ENCODE results near the gene FAM234A.

The FAM234A gene, protein sequence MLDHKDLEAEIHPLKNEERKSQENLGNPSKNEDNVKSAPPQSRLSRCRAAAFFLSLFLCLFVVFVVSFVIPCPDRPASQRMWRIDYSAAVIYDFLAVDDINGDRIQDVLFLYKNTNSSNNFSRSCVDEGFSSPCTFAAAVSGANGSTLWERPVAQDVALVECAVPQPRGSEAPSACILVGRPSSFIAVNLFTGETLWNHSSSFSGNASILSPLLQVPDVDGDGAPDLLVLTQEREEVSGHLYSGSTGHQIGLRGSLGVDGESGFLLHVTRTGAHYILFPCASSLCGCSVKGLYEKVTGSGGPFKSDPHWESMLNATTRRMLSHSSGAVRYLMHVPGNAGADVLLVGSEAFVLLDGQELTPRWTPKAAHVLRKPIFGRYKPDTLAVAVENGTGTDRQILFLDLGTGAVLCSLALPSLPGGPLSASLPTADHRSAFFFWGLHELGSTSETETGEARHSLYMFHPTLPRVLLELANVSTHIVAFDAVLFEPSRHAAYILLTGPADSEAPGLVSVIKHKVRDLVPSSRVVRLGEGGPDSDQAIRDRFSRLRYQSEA

DNA sequence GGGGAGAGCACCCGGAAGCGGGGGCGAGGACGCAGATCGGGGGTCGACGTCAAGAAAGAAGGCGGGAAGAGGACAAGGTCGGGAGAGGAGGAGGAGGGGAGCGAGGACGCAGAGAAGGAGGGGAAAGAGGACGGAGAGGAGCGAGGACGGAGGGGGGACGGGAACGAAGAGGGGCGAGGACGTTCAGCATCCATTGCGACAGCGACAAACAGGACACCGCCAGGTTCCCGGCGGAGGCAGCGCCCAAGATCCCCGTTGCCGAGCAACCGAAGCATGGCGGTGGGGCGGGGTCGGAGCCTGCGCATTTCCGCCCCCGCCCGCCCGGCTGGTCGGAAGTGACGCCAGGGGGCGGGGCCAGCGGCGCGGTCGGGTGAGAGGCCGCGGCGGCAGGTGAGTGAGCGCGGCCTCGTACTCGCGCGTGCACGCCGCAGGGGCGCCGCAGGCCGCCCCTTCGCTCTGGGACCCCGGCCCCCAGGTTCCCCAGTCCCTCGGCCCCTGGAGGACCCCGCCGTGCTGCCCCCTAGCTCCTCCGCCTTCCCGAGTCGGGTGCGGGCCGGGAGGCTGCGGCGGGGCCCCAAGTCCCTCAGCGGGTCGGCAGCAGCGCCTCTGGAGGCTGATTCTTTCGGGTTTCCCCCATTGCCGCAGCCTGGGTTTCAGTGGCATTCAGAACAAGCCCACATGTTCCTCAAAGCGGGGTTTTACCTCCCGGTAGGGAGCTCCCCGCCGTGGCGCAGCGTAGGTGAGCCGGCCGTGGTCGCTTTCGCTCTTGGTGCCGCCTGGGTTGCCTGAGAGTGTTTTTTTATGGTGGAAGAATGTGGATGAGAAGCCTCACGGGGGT, at the start of gene FAM234A:
FAM234A (plus strand) TSS at position 354 of the 838 bp plus-strand sequence. CDS start 19,593 bp downstream, outside the sequence.
- Histone ChIP-seq H3K27me3 (ENCODE audit: control insufficient read depth in 1 of 2, insufficient read depth in 2 of 2, low read length in 2 of 2) (no peaks in the 10 kb centered on the region), H3K36me3 (ENCODE audit: control insufficient read depth in 2 of 2, insufficient read depth in 2 of 2, low read length in 2 of 2) (no peaks in the 10 kb centered on the region), H3K9ac (ENCODE audit: low read length in 2 of 2) (peak within 1 kb of the TSS; percentile 95 to 96), H3K9me3 (ENCODE audit: control insufficient read depth in 2 of 2, low read length in 2 of 2) (no peaks in the 10 kb centered on the region), H3K4me1 (ENCODE audit: control insufficient read depth, insufficient read depth, low read length) (peaks cover 9% of the 10 kb centered on the region), H3K27ac (ENCODE audit: low read length) (peak within 1 kb of the TSS; percentile 97), H3K4me3 (ENCODE audit: low read length in 2 of 2) (peak within 1 kb of the TSS; percentile 89 to 92)

DNA sequence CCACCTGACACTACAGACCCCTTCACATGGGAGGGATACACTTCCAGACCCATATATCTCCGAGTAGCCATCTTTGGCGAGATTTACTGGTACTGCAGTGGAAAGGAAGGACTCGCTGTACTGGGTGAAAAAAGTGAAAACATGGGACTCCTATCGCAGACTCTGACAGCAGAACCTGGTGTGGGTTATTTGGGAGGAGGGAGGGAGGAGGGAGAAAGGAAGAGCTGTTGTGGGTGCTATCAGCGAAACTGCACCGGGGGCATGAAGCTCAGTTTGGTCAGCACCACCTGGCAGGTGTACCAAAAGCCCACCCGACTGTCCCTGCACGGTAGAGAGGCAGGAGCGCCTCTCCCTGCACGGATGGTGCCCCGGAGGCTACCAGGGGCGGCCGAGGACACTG, 49.4 kb upstream of the FAM234A start:
- peaks cover 15 to 25% of the 10 kb centered on the region in 2 donors for H3K36me3 ChIP-seq (ENCODE audit: control insufficient read depth in 2 of 2, insufficient read depth in 2 of 2, low read length in 2 of 2)
- H3K9me3 ChIP-seq (ENCODE audit: control insufficient read depth in 2 of 2, low read length in 2 of 2), result no peaks in the 10 kb centered on the region
- H3K4me1 ChIP-seq (ENCODE audit: control insufficient read depth, insufficient read depth, low read length), result peaks cover 16% of the 10 kb centered on the region
- peaks cover 0 to 9% of the 10 kb centered on the region in 2 donors for H3K27me3 ChIP-seq (ENCODE audit: control insufficient read depth in 1 of 2, insufficient read depth in 2 of 2, low read length in 2 of 2)
- no peak overlapping the region for H3K4me3 ChIP-seq (ENCODE audit: low read length in 2 of 2)
- no peak overlapping the region for H3K27ac ChIP-seq (ENCODE audit: low read length)
- H3K9ac ChIP-seq (ENCODE audit: low read length in 2 of 2), result no peak overlapping the region

DNA sequence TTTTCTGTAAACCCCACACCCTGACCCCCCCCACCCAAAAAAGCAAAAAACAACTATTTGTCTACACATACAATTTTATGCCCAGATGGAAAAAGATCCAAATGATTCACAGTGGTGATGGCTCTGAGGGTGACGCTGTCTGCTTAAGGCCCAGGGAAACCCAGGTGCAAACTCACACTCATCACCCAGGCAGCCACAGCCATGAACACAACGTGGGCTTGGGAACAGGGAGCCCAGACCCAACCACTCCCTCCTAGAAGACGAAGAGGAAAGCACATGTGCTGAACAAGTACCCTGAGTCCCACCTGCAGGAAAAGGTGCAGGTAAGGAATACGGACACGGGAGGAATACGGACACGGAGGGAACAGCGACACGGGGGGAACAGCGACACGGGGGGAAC, 48.9 kb upstream of the FAM234A start:
- H3K4me3 ChIP-seq (ENCODE audit: low read length in 2 of 2), result no peak overlapping the region
- peaks cover 0 to 5% of the 10 kb centered on the region in 2 donors for H3K27me3 ChIP-seq (ENCODE audit: control insufficient read depth in 1 of 2, insufficient read depth in 2 of 2, low read length in 2 of 2)
- peaks cover 13% of the 10 kb centered on the region for H3K4me1 ChIP-seq (ENCODE audit: control insufficient read depth, insufficient read depth, low read length)
- H3K9me3 ChIP-seq (ENCODE audit: control insufficient read depth in 2 of 2, low read length in 2 of 2), result no peaks in the 10 kb centered on the region
- H3K27ac ChIP-seq (ENCODE audit: low read length), result no peak overlapping the region
- H3K36me3 ChIP-seq (ENCODE audit: control insufficient read depth in 2 of 2, insufficient read depth in 2 of 2, low read length in 2 of 2), result peaks cover 20 to 28% of the 10 kb centered on the region in 2 donors
- no peak overlapping the region for H3K9ac ChIP-seq (ENCODE audit: low read length in 2 of 2)

DNA sequence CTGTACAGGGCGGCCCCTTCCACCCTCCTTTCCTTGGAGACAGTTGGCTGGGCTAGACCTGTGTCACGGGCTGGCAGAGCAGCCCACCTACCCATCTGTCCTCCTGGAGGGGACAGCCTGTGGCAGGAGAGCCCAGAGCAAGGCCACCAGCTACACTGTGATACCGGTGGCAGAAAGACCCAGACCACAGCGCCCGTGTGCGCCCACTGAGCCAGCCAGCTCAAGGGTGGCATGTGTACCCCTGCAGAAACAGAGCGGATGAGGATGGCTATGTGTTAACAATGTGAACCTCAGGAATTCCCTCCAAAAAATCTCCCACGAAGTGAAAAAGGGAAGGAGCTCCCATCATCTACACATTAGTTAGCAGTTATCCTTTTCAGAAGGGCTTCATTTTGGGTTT, 47.3 kb upstream of the FAM234A start:
- no peaks in the 10 kb centered on the region for H3K4me1 ChIP-seq (ENCODE audit: control insufficient read depth, insufficient read depth, low read length)
- no peak overlapping the region for H3K9ac ChIP-seq (ENCODE audit: low read length in 2 of 2)
- no peaks in the 10 kb centered on the region for H3K9me3 ChIP-seq (ENCODE audit: control insufficient read depth in 2 of 2, low read length in 2 of 2)
- no peak overlapping the region for H3K27ac ChIP-seq (ENCODE audit: low read length)
- H3K36me3 ChIP-seq (ENCODE audit: control insufficient read depth in 2 of 2, insufficient read depth in 2 of 2, low read length in 2 of 2), result peaks cover 33 to 43% of the 10 kb centered on the region in 2 donors
- H3K4me3 ChIP-seq (ENCODE audit: low read length in 2 of 2), result no peak overlapping the region
- no peaks in the 10 kb centered on the region for H3K27me3 ChIP-seq (ENCODE audit: control insufficient read depth in 1 of 2, insufficient read depth in 2 of 2, low read length in 2 of 2)

DNA sequence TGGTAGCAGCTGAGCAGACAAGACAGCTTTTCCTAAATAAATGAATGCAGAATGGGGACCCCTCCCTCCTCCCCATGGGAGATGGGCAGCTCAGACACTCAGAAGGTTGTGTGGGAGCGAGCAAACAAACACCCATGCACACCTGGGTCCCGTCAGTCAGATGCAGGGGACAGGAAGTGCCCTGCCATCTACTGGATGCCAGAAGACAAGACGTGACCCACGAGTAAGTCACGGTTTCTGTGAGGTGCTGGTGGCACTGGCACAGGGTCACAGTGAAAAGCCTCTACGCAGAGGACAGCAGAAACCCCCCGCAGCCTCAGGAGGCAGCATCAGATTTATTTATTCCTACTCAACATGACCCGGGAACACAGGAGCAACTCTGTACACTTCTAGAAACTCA, 45.9 kb upstream of the FAM234A start:
- peaks cover 42 to 51% of the 10 kb centered on the region in 2 donors for H3K36me3 ChIP-seq (ENCODE audit: control insufficient read depth in 2 of 2, insufficient read depth in 2 of 2, low read length in 2 of 2)
- no peaks in the 10 kb centered on the region for H3K4me1 ChIP-seq (ENCODE audit: control insufficient read depth, insufficient read depth, low read length)
- H3K9me3 ChIP-seq (ENCODE audit: control insufficient read depth in 2 of 2, low read length in 2 of 2), result no peaks in the 10 kb centered on the region
- H3K9ac ChIP-seq (ENCODE audit: low read length in 2 of 2), result no peak overlapping the region
- H3K27me3 ChIP-seq (ENCODE audit: control insufficient read depth in 1 of 2, insufficient read depth in 2 of 2, low read length in 2 of 2), result no peaks in the 10 kb centered on the region
- H3K4me3 ChIP-seq (ENCODE audit: low read length in 2 of 2), result no peak overlapping the region
- no peak overlapping the region for H3K27ac ChIP-seq (ENCODE audit: low read length)

DNA sequence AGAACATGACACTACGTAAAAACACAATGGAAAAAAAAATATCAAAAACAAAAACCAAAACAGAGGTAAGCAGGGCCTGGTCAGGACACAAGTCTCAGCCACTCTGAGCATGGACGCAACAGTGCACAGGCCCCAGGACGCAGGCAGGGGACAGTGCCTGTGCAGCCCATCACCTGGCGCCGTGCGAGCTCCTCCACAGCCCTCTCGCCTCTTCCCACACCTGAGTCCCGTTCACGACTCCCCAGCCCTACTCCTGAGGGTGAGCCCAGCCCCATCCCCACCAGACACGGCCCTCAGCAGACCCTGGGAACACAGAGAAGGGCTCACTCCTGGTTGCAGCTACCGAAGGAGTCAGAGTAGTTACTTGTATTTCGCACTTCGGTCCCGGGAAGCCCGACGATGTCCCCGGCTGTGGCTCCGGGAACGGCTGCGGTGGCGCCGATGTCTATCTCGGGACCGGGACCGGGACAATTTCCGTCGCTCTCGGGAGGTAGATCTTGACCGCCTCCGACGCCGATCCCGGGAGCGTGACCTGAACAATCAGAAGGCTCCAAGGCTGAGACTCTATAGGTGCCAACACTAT, 44.9 kb upstream of the FAM234A start:
- Histone ChIP-seq H3K27me3 (ENCODE audit: control insufficient read depth in 1 of 2, insufficient read depth in 2 of 2, low read length in 2 of 2) (no peaks in the 10 kb centered on the region), H3K4me1 (ENCODE audit: control insufficient read depth, insufficient read depth, low read length) (no peaks in the 10 kb centered on the region), H3K9me3 (ENCODE audit: control insufficient read depth in 2 of 2, low read length in 2 of 2) (no peaks in the 10 kb centered on the region), H3K9ac (ENCODE audit: low read length in 2 of 2) (no peak overlapping the region), H3K4me3 (ENCODE audit: low read length in 2 of 2) (no peak overlapping the region), H3K27ac (ENCODE audit: low read length) (no peak overlapping the region), H3K36me3 (ENCODE audit: control insufficient read depth in 2 of 2, insufficient read depth in 2 of 2, low read length in 2 of 2) (peaks cover 49 to 59% of the 10 kb centered on the region in 2 donors)

DNA sequence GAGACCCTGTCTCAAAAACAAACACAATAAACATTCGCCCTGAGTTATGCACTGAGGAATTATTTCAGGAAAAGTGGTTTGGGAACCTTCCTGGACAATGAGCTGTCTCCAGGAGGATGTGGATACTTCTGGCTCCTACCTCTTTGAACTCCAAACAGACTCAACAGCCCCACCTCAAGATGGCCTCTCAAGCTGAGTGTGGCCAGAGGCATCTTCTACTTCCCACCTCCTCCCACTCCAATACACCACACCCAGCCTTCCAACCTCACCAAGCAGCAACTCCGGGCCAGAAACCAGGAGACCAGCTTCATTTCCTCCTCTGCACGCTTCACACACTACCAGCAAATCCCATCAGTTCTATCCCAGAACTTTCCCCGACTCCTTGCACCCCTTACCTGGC, 42.8 kb upstream of the FAM234A start:
- no peak overlapping the region for H3K27ac ChIP-seq (ENCODE audit: low read length)
- H3K9me3 ChIP-seq (ENCODE audit: control insufficient read depth in 2 of 2, low read length in 2 of 2), result no peaks in the 10 kb centered on the region
- peaks cover 64 to 72% of the 10 kb centered on the region in 2 donors for H3K36me3 ChIP-seq (ENCODE audit: control insufficient read depth in 2 of 2, insufficient read depth in 2 of 2, low read length in 2 of 2)
- H3K4me1 ChIP-seq (ENCODE audit: control insufficient read depth, insufficient read depth, low read length), result no peaks in the 10 kb centered on the region
- no peak overlapping the region for H3K9ac ChIP-seq (ENCODE audit: low read length in 2 of 2)
- H3K4me3 ChIP-seq (ENCODE audit: low read length in 2 of 2), result no peak overlapping the region
- no peaks in the 10 kb centered on the region for H3K27me3 ChIP-seq (ENCODE audit: control insufficient read depth in 1 of 2, insufficient read depth in 2 of 2, low read length in 2 of 2)

DNA sequence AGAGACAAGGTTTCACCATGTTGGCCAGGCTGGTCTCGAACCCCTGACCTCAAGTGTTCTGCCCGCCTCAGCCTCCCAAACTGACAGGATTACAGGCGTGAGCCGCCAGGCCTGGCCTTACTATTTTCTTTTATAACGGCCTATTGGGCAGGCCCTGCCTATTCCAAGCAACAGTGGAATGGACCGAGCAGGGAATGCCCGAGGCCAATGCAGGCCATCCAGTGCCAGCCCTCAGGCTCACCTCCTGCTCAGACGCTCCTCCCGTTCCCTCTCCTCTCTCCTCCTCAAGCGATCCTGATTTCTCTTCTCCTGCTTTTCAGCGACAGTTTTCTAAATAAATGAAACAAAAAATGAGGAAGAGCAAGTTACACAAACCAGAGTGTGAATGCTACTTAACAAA, 41.9 kb upstream of the FAM234A start:
- no peak overlapping the region for H3K4me3 ChIP-seq (ENCODE audit: low read length in 2 of 2)
- no peaks in the 10 kb centered on the region for H3K27me3 ChIP-seq (ENCODE audit: control insufficient read depth in 1 of 2, insufficient read depth in 2 of 2, low read length in 2 of 2)
- no peaks in the 10 kb centered on the region for H3K9me3 ChIP-seq (ENCODE audit: control insufficient read depth in 2 of 2, low read length in 2 of 2)
- H3K9ac ChIP-seq (ENCODE audit: low read length in 2 of 2), result no peak overlapping the region
- H3K4me1 ChIP-seq (ENCODE audit: control insufficient read depth, insufficient read depth, low read length), result no peaks in the 10 kb centered on the region
- H3K36me3 ChIP-seq (ENCODE audit: control insufficient read depth in 2 of 2, insufficient read depth in 2 of 2, low read length in 2 of 2), result peaks cover 64 to 70% of the 10 kb centered on the region in 2 donors
- H3K27ac ChIP-seq (ENCODE audit: low read length), result no peak overlapping the region

DNA sequence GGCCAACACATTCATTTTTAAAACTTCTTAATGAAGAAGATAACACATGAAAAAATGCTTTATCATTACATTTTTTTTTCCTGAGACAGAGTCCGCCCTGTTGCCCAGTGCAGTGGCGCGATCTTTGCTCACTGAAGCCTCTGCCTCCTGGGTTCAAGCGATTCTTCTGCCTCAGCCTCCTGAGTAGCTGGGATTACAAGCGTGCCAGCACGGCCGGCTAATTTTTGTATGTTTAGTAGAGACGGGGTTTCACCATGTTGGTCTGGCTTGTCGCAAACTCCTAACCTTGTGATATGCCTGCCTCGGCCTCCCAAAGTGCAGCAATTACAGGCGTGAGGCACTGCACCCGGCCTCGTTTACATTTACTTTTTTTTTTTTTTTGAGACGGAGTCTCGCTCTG, 41.2 kb upstream of the FAM234A start:
- Histone ChIP-seq H3K4me1 (ENCODE audit: control insufficient read depth, insufficient read depth, low read length) (no peaks in the 10 kb centered on the region), H3K36me3 (ENCODE audit: control insufficient read depth in 2 of 2, insufficient read depth in 2 of 2, low read length in 2 of 2) (peaks cover 69 to 71% of the 10 kb centered on the region in 2 donors), H3K27me3 (ENCODE audit: control insufficient read depth in 1 of 2, insufficient read depth in 2 of 2, low read length in 2 of 2) (no peaks in the 10 kb centered on the region), H3K27ac (ENCODE audit: low read length) (no peak overlapping the region), H3K9me3 (ENCODE audit: control insufficient read depth in 2 of 2, low read length in 2 of 2) (no peaks in the 10 kb centered on the region), H3K9ac (ENCODE audit: low read length in 2 of 2) (no peak overlapping the region), H3K4me3 (ENCODE audit: low read length in 2 of 2) (no peak overlapping the region)

DNA sequence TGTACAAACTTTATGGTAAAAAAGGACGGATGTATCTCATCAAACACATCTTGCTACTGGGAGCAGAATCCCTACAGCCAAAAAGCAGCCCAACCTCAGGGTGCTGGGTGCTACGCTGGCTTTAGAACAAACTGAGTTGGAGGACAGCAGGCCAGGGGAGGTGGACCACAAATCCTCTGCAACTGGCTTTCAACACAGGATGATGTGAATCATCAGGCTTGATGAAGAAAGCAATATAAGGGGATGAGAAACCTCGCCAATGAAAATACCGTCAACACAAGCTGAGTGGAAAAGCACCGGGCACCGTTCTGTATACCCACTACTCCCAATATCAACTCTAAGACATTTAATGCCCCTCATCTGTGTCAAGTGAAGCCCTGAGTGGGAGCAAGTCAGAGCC, 40.1 kb upstream of the FAM234A start:
- Histone ChIP-seq H3K4me3 (ENCODE audit: low read length in 2 of 2) (no peak overlapping the region), H3K9ac (ENCODE audit: low read length in 2 of 2) (no peak overlapping the region), H3K27ac (ENCODE audit: low read length) (no peak overlapping the region), H3K9me3 (ENCODE audit: control insufficient read depth in 2 of 2, low read length in 2 of 2) (no peaks in the 10 kb centered on the region), H3K36me3 (ENCODE audit: control insufficient read depth in 2 of 2, insufficient read depth in 2 of 2, low read length in 2 of 2) (peaks cover 67 to 68% of the 10 kb centered on the region in 2 donors), H3K4me1 (ENCODE audit: control insufficient read depth, insufficient read depth, low read length) (no peaks in the 10 kb centered on the region), H3K27me3 (ENCODE audit: control insufficient read depth in 1 of 2, insufficient read depth in 2 of 2, low read length in 2 of 2) (no peaks in the 10 kb centered on the region)
